Measurements from ENCODE around the gene C4BPA.

C4BPA gene

GRCh38 chr1:207155028-207155427 lies 51.0 kb downstream of the C4BPA start (continued):
- TF ChIP-seq ARNTL (CRISPR knock-in tag; IDR thresholded peaks at IDR 0.05; ENCODE audit: borderline replicate concordance, low read depth), result no peak
- TF ChIP-seq OSR1 (CRISPR knock-in tag; IDR thresholded peaks at IDR 0.05), result no peak

- TF ChIP-seq OSR1 (CRISPR knock-in tag; IDR thresholded peaks at IDR 0.05) (no peak), ARNTL (CRISPR knock-in tag; IDR thresholded peaks at IDR 0.05; ENCODE audit: borderline replicate concordance, low read depth) (no peak), ESRRG (CRISPR knock-in tag; IDR thresholded peaks at IDR 0.05) (no peak), ZC3H10 (CRISPR knock-in tag; IDR thresholded peaks at IDR 0.05) (no peak), ZNF70 (CRISPR knock-in tag; IDR thresholded peaks at IDR 0.05) (no peak), BACH2 (CRISPR knock-in tag; IDR thresholded peaks at IDR 0.05; ENCODE audit: borderline replicate concordance) (no peak), CSDC2 (CRISPR knock-in tag; IDR thresholded peaks at IDR 0.05) (no peak), ZFP3 (CRISPR knock-in tag; IDR thresholded peaks at IDR 0.05) (no peak), ZNF8 (CRISPR knock-in tag; IDR thresholded peaks at IDR 0.05) (no peak), ZFP30 (CRISPR knock-in tag; IDR thresholded peaks at IDR 0.05) (no peak)
- TF ChIP-seq, protein P1, sequence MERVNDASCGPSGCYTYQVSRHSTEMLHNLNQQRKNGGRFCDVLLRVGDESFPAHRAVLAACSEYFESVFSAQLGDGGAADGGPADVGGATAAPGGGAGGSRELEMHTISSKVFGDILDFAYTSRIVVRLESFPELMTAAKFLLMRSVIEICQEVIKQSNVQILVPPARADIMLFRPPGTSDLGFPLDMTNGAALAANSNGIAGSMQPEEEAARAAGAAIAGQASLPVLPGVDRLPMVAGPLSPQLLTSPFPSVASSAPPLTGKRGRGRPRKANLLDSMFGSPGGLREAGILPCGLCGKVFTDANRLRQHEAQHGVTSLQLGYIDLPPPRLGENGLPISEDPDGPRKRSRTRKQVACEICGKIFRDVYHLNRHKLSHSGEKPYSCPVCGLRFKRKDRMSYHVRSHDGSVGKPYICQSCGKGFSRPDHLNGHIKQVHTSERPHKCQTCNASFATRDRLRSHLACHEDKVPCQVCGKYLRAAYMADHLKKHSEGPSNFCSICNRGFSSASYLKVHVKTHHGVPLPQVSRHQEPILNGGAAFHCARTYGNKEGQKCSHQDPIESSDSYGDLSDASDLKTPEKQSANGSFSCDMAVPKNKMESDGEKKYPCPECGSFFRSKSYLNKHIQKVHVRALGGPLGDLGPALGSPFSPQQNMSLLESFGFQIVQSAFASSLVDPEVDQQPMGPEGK (CRISPR knock-in tag; IDR thresholded peaks at IDR 0.05; ENCODE audit: borderline replicate concordance), result no peak
These were observed 52.1 kb downstream of the C4BPA start for GRCh38 chr1:207156095-207156494.

GRCh38 chr1:207156826-207157225 lies 52.8 kb downstream of the C4BPA start:
- no peak for ATAC-seq
- no peak for TF ChIP-seq ZNF565 (CRISPR knock-in tag; conservative IDR thresholded peaks at IDR 0.05; ENCODE audit: low read depth)
- no peak for TF ChIP-seq ZNF70 (CRISPR knock-in tag; IDR thresholded peaks at IDR 0.05)
- no peak for TF ChIP-seq CSDC2 (CRISPR knock-in tag; IDR thresholded peaks at IDR 0.05)
- no peak for TF ChIP-seq ISL1 (CRISPR knock-in tag; IDR thresholded peaks at IDR 0.05)
- TF ChIP-seq TOX (CRISPR knock-in tag; IDR thresholded peaks at IDR 0.05; ENCODE audit: borderline replicate concordance), result no peak
- TF ChIP-seq ZFP30 (CRISPR knock-in tag; IDR thresholded peaks at IDR 0.05), result no peak
- TF ChIP-seq ARNTL (CRISPR knock-in tag; IDR thresholded peaks at IDR 0.05; ENCODE audit: borderline replicate concordance, low read depth), result no peak
- TF ChIP-seq, protein P1 (CRISPR knock-in tag; IDR thresholded peaks at IDR 0.05; ENCODE audit: borderline replicate concordance), result no peak
- no peak for TF ChIP-seq CSRNP3 (CRISPR knock-in tag; IDR thresholded peaks at IDR 0.05)
- TF ChIP-seq SNAI2 (CRISPR knock-in tag; IDR thresholded peaks at IDR 0.05), result no peak
- TF ChIP-seq OSR1 (CRISPR knock-in tag; IDR thresholded peaks at IDR 0.05), result no peak
- TF ChIP-seq ZNF8 (CRISPR knock-in tag; IDR thresholded peaks at IDR 0.05), result no peak
- no peak for TF ChIP-seq TSHZ2 (CRISPR knock-in tag; IDR thresholded peaks at IDR 0.05)
- no peak for TF ChIP-seq ESRRG (CRISPR knock-in tag; IDR thresholded peaks at IDR 0.05)
- TF ChIP-seq ZC3H10 (CRISPR knock-in tag; IDR thresholded peaks at IDR 0.05), result no peak
- TF ChIP-seq, protein P2, sequence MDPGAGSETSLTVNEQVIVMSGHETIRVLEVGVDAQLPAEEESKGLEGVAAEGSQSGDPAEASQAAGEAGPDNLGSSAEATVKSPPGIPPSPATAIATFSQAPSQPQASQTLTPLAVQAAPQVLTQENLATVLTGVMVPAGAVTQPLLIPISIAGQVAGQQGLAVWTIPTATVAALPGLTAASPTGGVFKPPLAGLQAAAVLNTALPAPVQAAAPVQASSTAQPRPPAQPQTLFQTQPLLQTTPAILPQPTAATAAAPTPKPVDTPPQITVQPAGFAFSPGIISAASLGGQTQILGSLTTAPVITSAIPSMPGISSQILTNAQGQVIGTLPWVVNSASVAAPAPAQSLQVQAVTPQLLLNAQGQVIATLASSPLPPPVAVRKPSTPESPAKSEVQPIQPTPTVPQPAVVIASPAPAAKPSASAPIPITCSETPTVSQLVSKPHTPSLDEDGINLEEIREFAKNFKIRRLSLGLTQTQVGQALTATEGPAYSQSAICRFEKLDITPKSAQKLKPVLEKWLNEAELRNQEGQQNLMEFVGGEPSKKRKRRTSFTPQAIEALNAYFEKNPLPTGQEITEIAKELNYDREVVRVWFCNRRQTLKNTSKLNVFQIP (CRISPR knock-in tag; IDR thresholded peaks at IDR 0.05; ENCODE audit: borderline replicate concordance, low read depth), result no peak
- no peak for TF ChIP-seq TCF4 (CRISPR knock-in tag; IDR thresholded peaks at IDR 0.05; ENCODE audit: borderline replicate concordance)

More at GRCh38 chr1:207156095-207156494, 52.1 kb downstream of the C4BPA start:
- no peak for ATAC-seq
